ENCODE results near the gene XPO6.

DNA sequence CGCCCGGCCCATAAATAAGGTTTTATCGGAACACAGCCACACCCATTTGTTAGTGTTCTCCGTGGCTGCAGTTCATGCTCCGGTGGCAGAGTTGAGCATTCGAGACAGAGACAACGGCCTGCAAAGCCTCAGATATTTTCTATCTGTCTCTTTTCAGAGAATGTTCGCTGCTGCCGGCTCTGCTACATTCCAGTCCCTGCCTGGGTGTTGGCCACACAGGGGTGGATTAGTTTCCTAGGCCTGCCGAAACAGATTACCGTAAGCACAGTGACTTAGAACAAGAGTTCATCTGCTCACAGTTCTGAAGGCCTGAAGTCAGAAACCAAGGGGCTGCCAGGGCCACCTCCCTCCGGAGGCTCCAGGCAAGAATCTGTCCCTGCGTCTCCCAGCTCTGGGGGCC lies 129.1 kb downstream of the XPO6 start:
- TF ChIP-seq, protein P1, sequence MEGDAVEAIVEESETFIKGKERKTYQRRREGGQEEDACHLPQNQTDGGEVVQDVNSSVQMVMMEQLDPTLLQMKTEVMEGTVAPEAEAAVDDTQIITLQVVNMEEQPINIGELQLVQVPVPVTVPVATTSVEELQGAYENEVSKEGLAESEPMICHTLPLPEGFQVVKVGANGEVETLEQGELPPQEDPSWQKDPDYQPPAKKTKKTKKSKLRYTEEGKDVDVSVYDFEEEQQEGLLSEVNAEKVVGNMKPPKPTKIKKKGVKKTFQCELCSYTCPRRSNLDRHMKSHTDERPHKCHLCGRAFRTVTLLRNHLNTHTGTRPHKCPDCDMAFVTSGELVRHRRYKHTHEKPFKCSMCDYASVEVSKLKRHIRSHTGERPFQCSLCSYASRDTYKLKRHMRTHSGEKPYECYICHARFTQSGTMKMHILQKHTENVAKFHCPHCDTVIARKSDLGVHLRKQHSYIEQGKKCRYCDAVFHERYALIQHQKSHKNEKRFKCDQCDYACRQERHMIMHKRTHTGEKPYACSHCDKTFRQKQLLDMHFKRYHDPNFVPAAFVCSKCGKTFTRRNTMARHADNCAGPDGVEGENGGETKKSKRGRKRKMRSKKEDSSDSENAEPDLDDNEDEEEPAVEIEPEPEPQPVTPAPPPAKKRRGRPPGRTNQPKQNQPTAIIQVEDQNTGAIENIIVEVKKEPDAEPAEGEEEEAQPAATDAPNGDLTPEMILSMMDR (IDR thresholded peaks at IDR 0.05; ENCODE audit: low read depth, low read length), result no peak
- TF ChIP-seq, protein P2, sequence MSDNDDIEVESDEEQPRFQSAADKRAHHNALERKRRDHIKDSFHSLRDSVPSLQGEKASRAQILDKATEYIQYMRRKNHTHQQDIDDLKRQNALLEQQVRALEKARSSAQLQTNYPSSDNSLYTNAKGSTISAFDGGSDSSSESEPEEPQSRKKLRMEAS (IDR thresholded peaks at IDR 0.05; ENCODE audit: low read depth, low read length), result no peak
- no peak for TF ChIP-seq POLR2A (IDR thresholded peaks at IDR 0.05; ENCODE audit: extremely low read depth, insufficient read length)
